HepG2 (cell line): ENCODE results near the gene SPACDR. TPM values are rescaled to one million over a fixed set of nuclear protein-coding genes. Genes with fewer than 3 reads are reported as not detected.

ENCODE experiments used
- AKAP8 ChIP-seq: sonication (generic); formaldehyde crosslinking; IDR thresholded peaks from 2 replicates; pipeline ENCODE4 v1.5.1; 2020; ENCODE audit warnings: mild to moderate bottlenecking, missing genetic modification reagents
- BRD4 ChIP-seq: sonication (generic); formaldehyde crosslinking; IDR thresholded peaks from 2 replicates; pipeline ENCODE4 v1.4.0; 2020; ENCODE audit warnings: missing genetic modification reagents
- DDIT3 ChIP-seq: sonication (generic); formaldehyde crosslinking; IDR thresholded peaks from 2 replicates; pipeline ENCODE4 v1.4.0; 2020; ENCODE audit warnings: mild to moderate bottlenecking, missing genetic modification reagents
- FOXK2 ChIP-seq: fragments of 450-650 bp; IDR thresholded peaks from 2 replicates; pipeline ENCODE4 v1.6.1; 2016
- GZF1 ChIP-seq: sonication (generic); formaldehyde crosslinking; IDR thresholded peaks from 2 replicates; pipeline ENCODE4 v1.5.1; 2020; ENCODE audit warnings: mild to moderate bottlenecking, missing genetic modification reagents
- KDM5A ChIP-seq: fragments of 200-600 bp; sonication (generic); IDR thresholded peaks from 2 replicates; pipeline ENCODE4 v1.7.0; 2018; ENCODE audit warnings: antibody characterized with exemption, mild to moderate bottlenecking, low read length, borderline replicate concordance
- KLF16 ChIP-seq, 2 experiments: sonication (generic) in 1 of 2; formaldehyde crosslinking in 1 of 2; IDR thresholded peaks; 2 replicates each; pipeline versions ENCODE4 v1.6.1 to v1.8.0; 2016 to 2023; ENCODE audit warnings: missing genetic modification reagents in 2 of 2, missing compliant biosample characterization in 1 of 2
- NCOA2 ChIP-seq: sonication (generic); formaldehyde crosslinking; IDR thresholded peaks from 2 replicates; pipeline ENCODE4 v1.8.0; 2022; ENCODE audit warnings: inconsistent platforms
- NFE2L2 ChIP-seq: fragments of 150-350 bp; IDR thresholded peaks from 2 replicates; pipeline ENCODE4 v1.6.1; 2014; ENCODE audit warnings: low read length
- NR2F1 ChIP-seq, 2 experiments: fragments of 450-650 bp in 1 of 2; formaldehyde crosslinking in 1 of 2; IDR thresholded peaks; 2 replicates each; pipeline versions ENCODE4 v1.5.0 to v1.6.1; 2016 to 2020; ENCODE audit warnings: mild to moderate bottlenecking in 1 of 2, missing compliant biosample characterization in 1 of 2, missing genetic modification reagents in 1 of 2, moderate library complexity in 1 of 2
- PRDM15 ChIP-seq: sonication (generic); formaldehyde crosslinking; IDR thresholded peaks from 2 replicates; pipeline ENCODE4 v1.4.0; 2020; ENCODE audit warnings: missing genetic modification reagents
- SKI ChIP-seq: fragments of 450-650 bp; IDR thresholded peaks from one replicate; pipeline ENCODE4 v1.6.1; 2018; ENCODE audit warnings: mild to moderate bottlenecking; ENCODE audit not compliant: partially characterized antibody
- SNAPC5 ChIP-seq: sonication (generic); formaldehyde crosslinking; IDR thresholded peaks from 2 replicates; pipeline ENCODE4 v1.8.1; 2023; ENCODE audit warnings: mild to moderate bottlenecking, missing genetic modification reagents, borderline replicate concordance
- TEAD3 ChIP-seq: optimal IDR thresholded peaks from 2 replicates; pipeline ENCODE3; 2016; ENCODE audit warnings: borderline replicate concordance
- TRIM22 ChIP-seq: fragments of 450-650 bp; IDR thresholded peaks from 2 replicates; pipeline ENCODE4 v1.6.1; 2017
- ZBTB39 ChIP-seq: sonication (generic); formaldehyde crosslinking; IDR thresholded peaks from 2 replicates; pipeline ENCODE4 v1.5.0; 2020; ENCODE audit warnings: missing genetic modification reagents
- ZKSCAN8 ChIP-seq: IDR thresholded peaks from 2 replicates; pipeline ENCODE4 v1.6.1; 2016; ENCODE audit warnings: borderline replicate concordance, missing genetic modification reagents, missing compliant biosample characterization
- ZNF121 ChIP-seq: sonication (generic); formaldehyde crosslinking; IDR thresholded peaks from 2 replicates; pipeline ENCODE4 v1.5.0; 2020; ENCODE audit warnings: mild to moderate bottlenecking, missing genetic modification reagents
- ZNF235 ChIP-seq: sonication (generic); formaldehyde crosslinking; IDR thresholded peaks from 2 replicates; pipeline ENCODE4 v1.8.1; 2023; ENCODE audit warnings: mild to moderate bottlenecking, missing genetic modification reagents, borderline replicate concordance
- ZNF331 ChIP-seq: sonication (generic); formaldehyde crosslinking; IDR thresholded peaks from 2 replicates; pipeline ENCODE4 v1.4.0; 2020; ENCODE audit warnings: missing genetic modification reagents
- ZNF343 ChIP-seq: sonication (generic); formaldehyde crosslinking; IDR thresholded peaks from 2 replicates; pipeline ENCODE4 v1.4.0; 2020; ENCODE audit warnings: mild to moderate bottlenecking, missing genetic modification reagents
- ZNF446 ChIP-seq: sonication (generic); formaldehyde crosslinking; IDR thresholded peaks from 2 replicates; pipeline ENCODE4 v1.5.0; 2020; ENCODE audit warnings: mild to moderate bottlenecking, missing genetic modification reagents
- ZNF569 ChIP-seq: sonication (generic); formaldehyde crosslinking; IDR thresholded peaks from 2 replicates; pipeline ENCODE4 v1.5.0; 2020; ENCODE audit warnings: mild to moderate bottlenecking, missing genetic modification reagents, moderate library complexity, borderline replicate concordance
- ZNF644 ChIP-seq: IDR thresholded peaks from 2 replicates; pipeline ENCODE4 v1.6.1; 2016; ENCODE audit warnings: low read depth
- ZNF841 ChIP-seq: sonication (generic); formaldehyde crosslinking; IDR thresholded peaks from 2 replicates; pipeline ENCODE4 v1.8.1; 2023; ENCODE audit warnings: missing genetic modification reagents, borderline replicate concordance
- polyA plus RNA-seq, 8 experiments: library from polyadenylated mRNA; depleted of rRNA in 3 of 8; stranded (reverse) in 7 of 8; unstranded in 1 of 8; fragments of >200 nt; fragmentation: Illumina TruSeq in 4 of 8; extraction: Trizol in 4 of 8; gene quantifications; 2 replicates each; pipeline versions ENCODE4 v1.2.1 to v1.2.3, GENCODE V29; 2011 to 2016; ENCODE audit warnings: low read depth in 4 of 8, missing spikeins in 1 of 8, mixed read lengths in 1 of 8; ENCODE audit not compliant: insufficient read depth in 1 of 8
- total RNA-seq, 5 experiments: library from RNA; depleted of rRNA; stranded (reverse); fragments of >200 nt; fragmentation: Illumina TruSeq; extraction: Trizol; gene quantifications; 2 replicates each; pipeline ENCODE4 v1.2.3, GENCODE V29; 2016; ENCODE audit warnings: low read depth in 1 of 5

SPACDR gene
- total and polyA plus RNA-seq, 2 of the 13 experiments (the other 11 are each of a cell fraction or from before 2014, with no cell fraction given), result 0.41 TPM; not detected in 1

- TF ChIP-seq ZNF569 (CRISPR knock-in tag), result no peak
- TF ChIP-seq TRIM22, result no peak
- peak; percentile 63 for TF ChIP-seq SKI
- no peak for TF ChIP-seq ZKSCAN8 (CRISPR knock-in tag)
- no peak for TF ChIP-seq KDM5A
- TF ChIP-seq ZNF841 (CRISPR knock-in tag), result no peak
- 0 out of 2 replicates have a peak, but pooled peaks have one; percentile 27 for TF ChIP-seq ZNF343 (CRISPR knock-in tag)
- TF ChIP-seq ZNF235, result no peak
- TF ChIP-seq ZBTB39, result no peak
- no peak for TF ChIP-seq PRDM15
- TF ChIP-seq NCOA2 (CRISPR knock-in tag), result no peak
- TF ChIP-seq ZNF644 (CRISPR knock-in tag), result no peak
- TF ChIP-seq TEAD3, result peak; percentile 43
- no peak for TF ChIP-seq ZNF446 (CRISPR knock-in tag)
- TF ChIP-seq KLF16 (CRISPR knock-in tag; IDR thresholded peaks at IDR 0.05), result peak in 1 of 2 experiments; percentile 61; a peak in 2 of 4 replicates
- TF ChIP-seq BRD4 (CRISPR knock-in tag), result no peak
- TF ChIP-seq NR2F1 (CRISPR knock-in tag; IDR thresholded peaks at IDR 0.05), result peak; percentile 43 to 84; a peak in 3 of 4 replicates
- TF ChIP-seq GZF1 (CRISPR knock-in tag), result no peak
- TF ChIP-seq ZNF331 (CRISPR knock-in tag), result no peak
- no peak for TF ChIP-seq AKAP8
- no peak for TF ChIP-seq SNAPC5 (CRISPR knock-in tag)
- TF ChIP-seq NFE2L2, result no peak
- TF ChIP-seq FOXK2, result no peak
- no peak for TF ChIP-seq DDIT3
- no peak for TF ChIP-seq ZNF121 (CRISPR knock-in tag)
Measured at GRCh38 chr7:100483090-100483721, 19.1 kb upstream of the SPACDR start (continued).
